IPS DF 6.9 (cell line): ENCODE data around the gene FRMD4B.

ENCODE experiments used
- DNase-seq: peaks from one replicate; pipeline ENCODE4 v3.0.0-alpha.2; 2013; ENCODE audit warnings: low read depth, low spot score
- H3K27ac ChIP-seq: one replicate; pipeline ENCODE4 v1.5.1; 2013; ENCODE audit warnings: low read length, control low read depth
- H3K27me3 ChIP-seq: 2 replicates; pipeline ENCODE4 v1.6.1; 2013; ENCODE audit warnings: mild to moderate bottlenecking, low read length; ENCODE audit not compliant: control insufficient read depth, insufficient read depth
- H3K36me3 ChIP-seq: 2 replicates; pipeline ENCODE4 v1.6.1; 2013; ENCODE audit warnings: low read length; ENCODE audit not compliant: control insufficient read depth, insufficient read depth
- H3K4me1 ChIP-seq: 2 replicates; pipeline ENCODE4 v1.6.1; 2013; ENCODE audit warnings: low read length; ENCODE audit not compliant: control insufficient read depth, insufficient read depth
- H3K4me3 ChIP-seq: 2 replicates; pipeline ENCODE4 v1.5.1; 2013; ENCODE audit warnings: mild to moderate bottlenecking, low read length
- H3K9me3 ChIP-seq: 2 replicates; pipeline ENCODE4 v1.6.1; 2013; ENCODE audit warnings: low read length, inconsistent platforms; ENCODE audit not compliant: control insufficient read depth, insufficient read depth
- WGBS: extraction: QIAGEN DNeasy Blood & Tissue Kit; methylation state at CpG from one replicate; pipeline ENCODE4 v1.1.7; 2013; ENCODE audit warnings: mixed read lengths, missing lambda C conversion rate; ENCODE audit not compliant: insufficient read length, insufficient coverage; 5-methylcytosine and 5-hydroxymethylcytosine counted together

The FRMD4B gene

GRCh38 chr3:69385723-69386555, at the start of gene FRMD4B:
FRMD4B (minus strand) TSS chr3:69386088; CDS start chr3:69385989, 99 bp downstream.
- no CpG with 5 or more reads among the region's 65 CpGs for WGBS
- H3K27me3 ChIP-seq: peaks cover 4% of the 10 kb centered on the region; the same call in 1 of the 2 replicates
- no peak for DNase-seq
- H3K4me1 ChIP-seq: peaks cover 2% of the 10 kb centered on the region; the same call in 1 of the 2 replicates
- no peaks in the 10 kb centered on the region for H3K36me3 ChIP-seq
- H3K27ac ChIP-seq: no peak within 1 kb of the TSS
- H3K4me3 ChIP-seq: peak within 1 kb of the TSS; percentile 28; the same call in 1 of the 2 replicates
- H3K9me3 ChIP-seq: no peaks in the 10 kb centered on the region

GRCh38 chr3:69433969-69434325, 48.1 kb upstream of the FRMD4B start:
- Histone ChIP-seq H3K4me1 (no peaks in the 10 kb centered on the region), H3K4me3 (no peak overlapping the region), H3K36me3 (no peaks in the 10 kb centered on the region), H3K27ac (no peak overlapping the region), H3K9me3 (no peaks in the 10 kb centered on the region), H3K27me3 (no peaks in the 10 kb centered on the region)
- WGBS: no CpG with 5 or more reads among the region's 4 CpGs
- no peak for DNase-seq

DNA sequence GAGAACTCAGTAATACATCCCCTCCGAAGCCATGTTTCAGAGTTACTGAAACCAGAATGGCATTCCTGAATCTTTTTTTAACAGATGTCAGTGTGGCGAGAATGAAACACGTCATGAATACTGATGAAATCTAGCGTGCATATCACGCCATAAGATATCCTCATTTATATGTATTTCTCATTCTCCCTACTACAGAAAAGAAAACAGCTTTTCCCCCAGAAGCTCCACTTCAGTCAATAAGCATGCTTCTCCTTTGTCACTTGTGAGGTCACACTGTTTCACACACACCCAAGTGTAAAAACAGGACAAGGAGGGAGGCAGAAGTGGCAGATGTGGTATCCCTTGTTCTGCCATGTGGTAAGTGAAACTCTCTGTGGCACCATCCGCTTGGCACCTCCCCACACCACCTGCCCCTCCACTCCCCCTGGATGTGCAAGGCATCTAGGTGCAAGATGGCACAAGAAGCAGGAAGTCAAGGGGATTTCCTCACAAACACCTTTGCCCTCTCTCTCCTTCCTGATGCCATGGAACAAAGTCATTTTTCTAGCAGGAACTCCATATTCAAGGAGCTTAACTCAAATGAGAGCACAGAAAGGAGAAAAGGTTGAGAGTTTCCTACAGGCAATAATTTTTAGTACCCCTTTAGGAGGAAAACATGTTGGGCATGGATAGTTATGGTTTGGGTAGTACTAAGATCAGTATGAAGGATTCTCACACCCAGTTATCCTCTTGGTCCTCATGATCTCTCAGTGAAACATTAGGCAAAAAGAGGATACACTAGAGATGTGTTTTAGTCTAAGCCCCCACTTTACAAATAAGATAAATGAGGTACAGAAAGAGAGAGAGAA, 47.5 kb upstream of the FRMD4B start:
- Histone ChIP-seq H3K9me3 (no peaks in the 10 kb centered on the region), H3K4me1 (no peaks in the 10 kb centered on the region), H3K27me3 (no peaks in the 10 kb centered on the region), H3K27ac (no peak overlapping the region), H3K36me3 (no peaks in the 10 kb centered on the region), H3K4me3 (no peak overlapping the region)
- no CpG with 5 or more reads among the region's 6 CpGs for WGBS
- DNase-seq: no peak

DNA sequence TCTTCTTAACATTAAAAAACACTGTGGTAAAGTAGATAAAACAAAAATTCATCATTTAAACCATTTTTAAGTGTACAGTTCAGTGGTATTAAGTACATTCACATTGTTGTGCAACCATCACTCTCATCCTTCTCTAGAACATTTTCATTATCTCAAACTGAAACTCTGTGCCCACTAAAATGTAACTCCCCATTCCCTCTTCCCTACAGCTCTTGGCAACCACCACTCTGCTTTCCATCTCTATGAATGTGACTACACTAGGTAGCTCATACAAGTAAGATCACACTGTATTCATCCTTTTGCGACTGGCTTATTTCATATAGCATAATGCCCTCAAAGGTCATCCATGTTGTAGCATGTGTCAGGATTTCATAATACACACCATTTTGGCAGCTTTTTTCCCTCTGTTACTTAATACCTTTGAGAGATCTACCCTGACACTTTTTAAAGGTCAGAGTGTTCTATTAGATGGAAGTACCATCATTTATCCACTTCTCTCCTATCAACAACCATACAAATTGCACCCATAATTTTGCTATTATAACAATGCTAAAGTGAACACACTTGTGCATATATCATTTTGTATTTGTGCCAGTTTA, 42.9 kb upstream of the FRMD4B start:
- DNase-seq: no peak
- Histone ChIP-seq H3K27ac (no peak overlapping the region), H3K4me1 (no peaks in the 10 kb centered on the region), H3K27me3 (no peaks in the 10 kb centered on the region), H3K9me3 (no peaks in the 10 kb centered on the region), H3K36me3 (no peaks in the 10 kb centered on the region), H3K4me3 (no peak overlapping the region)
- WGBS: no CpG with 5 or more reads among the region's 1 CpG

GRCh38 chr3:69426967-69427304, 41.0 kb upstream of the FRMD4B start:
- Histone ChIP-seq H3K27ac (no peak overlapping the region), H3K36me3 (no peaks in the 10 kb centered on the region), H3K9me3 (no peaks in the 10 kb centered on the region), H3K4me3 (no peak overlapping the region), H3K27me3 (no peaks in the 10 kb centered on the region), H3K4me1 (no peaks in the 10 kb centered on the region)
- DNase-seq: no peak

DNA sequence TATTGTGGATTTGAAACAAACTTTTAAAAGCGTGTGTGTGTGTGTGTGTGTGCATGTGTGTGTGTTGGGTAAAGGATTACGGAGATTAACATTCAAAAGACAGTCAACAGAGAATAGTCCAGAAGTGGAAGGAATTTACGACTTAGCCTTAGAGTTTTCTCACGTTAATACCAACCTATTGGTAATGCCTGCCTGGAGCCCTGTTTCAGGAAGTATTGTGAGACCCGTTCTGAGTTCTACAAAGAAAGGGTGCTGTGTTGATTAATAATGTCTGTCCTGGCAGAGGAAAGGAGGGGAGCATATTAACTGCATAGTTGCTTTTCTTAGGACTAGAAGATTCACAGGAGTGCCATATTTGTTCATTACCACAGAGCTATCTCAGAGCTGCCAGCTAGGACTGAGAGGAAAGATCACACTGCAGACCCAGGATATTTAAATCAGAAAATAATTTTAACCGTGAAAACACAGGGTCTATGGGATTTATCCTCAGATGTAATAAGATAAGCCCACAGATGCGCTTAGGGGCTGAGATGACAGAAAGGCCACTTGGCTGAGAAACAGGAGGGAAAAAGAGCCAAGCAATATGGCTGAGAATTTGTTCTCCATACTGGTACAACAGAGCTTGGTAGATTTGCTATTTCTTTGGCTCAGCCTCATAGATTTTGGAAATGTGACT, 40.5 kb upstream of the FRMD4B start:
- Histone ChIP-seq H3K36me3 (no peaks in the 10 kb centered on the region), H3K4me1 (no peaks in the 10 kb centered on the region), H3K27me3 (no peaks in the 10 kb centered on the region), H3K27ac (no peak overlapping the region), H3K9me3 (no peaks in the 10 kb centered on the region), H3K4me3 (no peak overlapping the region)
- no peak for DNase-seq
- no CpG with 5 or more reads among the region's 7 CpGs for WGBS

- H3K27me3 ChIP-seq: no peaks in the 10 kb centered on the region
- H3K4me3 ChIP-seq: no peak overlapping the region
- no peaks in the 10 kb centered on the region for H3K4me1 ChIP-seq
- H3K27ac ChIP-seq: no peak overlapping the region
- no CpG with 5 or more reads among the region's 4 CpGs for WGBS
- H3K9me3 ChIP-seq: no peaks in the 10 kb centered on the region
- DNase-seq: peak; percentile 13
- H3K36me3 ChIP-seq: no peaks in the 10 kb centered on the region
Observed at GRCh38 chr3:69425249-69425648, 39.4 kb upstream of the FRMD4B start.

- Histone ChIP-seq H3K36me3 (no peaks in the 10 kb centered on the region), H3K27me3 (no peaks in the 10 kb centered on the region), H3K27ac (no peak overlapping the region), H3K4me1 (no peaks in the 10 kb centered on the region), H3K4me3 (no peak overlapping the region), H3K9me3 (no peaks in the 10 kb centered on the region)
- no peak for DNase-seq
- WGBS: no CpG with 5 or more reads among the region's 3 CpGs
Observed at GRCh38 chr3:69423463-69424155, 37.7 kb upstream of the FRMD4B start.

DNA sequence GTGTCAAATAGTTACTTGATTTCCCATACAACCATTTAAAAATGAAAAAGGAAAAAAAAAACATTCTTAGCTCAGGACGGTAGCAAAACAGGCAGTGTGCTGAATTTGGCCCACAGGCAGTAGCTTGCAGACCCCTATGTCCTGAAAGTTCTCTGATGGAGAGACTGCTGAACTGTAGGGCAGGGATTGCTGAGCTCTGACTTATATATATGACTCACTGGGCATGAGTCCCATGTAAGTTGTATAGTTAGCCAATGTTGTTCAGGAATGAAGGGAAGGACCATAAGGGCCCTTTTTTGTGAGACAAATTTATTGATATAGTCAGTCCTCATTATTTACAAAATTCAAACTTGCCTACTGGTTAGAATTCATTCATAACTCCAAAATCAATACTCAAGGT, 36.9 kb upstream of the FRMD4B start:
- H3K36me3 ChIP-seq: no peaks in the 10 kb centered on the region
- H3K4me1 ChIP-seq: no peaks in the 10 kb centered on the region
- DNase-seq: no peak
- no peak overlapping the region for H3K4me3 ChIP-seq
- H3K27me3 ChIP-seq: no peaks in the 10 kb centered on the region
- H3K9me3 ChIP-seq: no peaks in the 10 kb centered on the region
- no peak overlapping the region for H3K27ac ChIP-seq
- WGBS: no CpG with 5 or more reads among the region's 1 CpG
